Activated CD4-positive, alpha-beta T cell treated with anti-CD3 and anti-CD28 coated beads, Interleukin-2, amount 10 ng/mL, durations not matched to agents 24 days and 14 days (primary cell): Measurements from ENCODE around the gene PSAPL1. TPM values are rescaled to one million over a fixed set of nuclear protein-coding genes. Genes with fewer than 3 reads are reported as not detected.

Source experiments
- DNase-seq: peaks from one replicate; pipeline ENCODE4 v3.0.0; 2022
- H3K27ac Mint-ChIP-seq: one replicate; pipeline ENCODE4 v1.8.0; 2022; ENCODE audit warnings: mild to moderate bottlenecking, mixed read lengths
- H3K27me3 Mint-ChIP-seq: one replicate; pipeline ENCODE4 v1.8.0; 2022; ENCODE audit warnings: mixed read lengths
- H3K36me3 Mint-ChIP-seq: one replicate; pipeline ENCODE4 v1.8.0; 2022; ENCODE audit warnings: low read depth, mild to moderate bottlenecking, mixed read lengths
- H3K4me1 Mint-ChIP-seq: one replicate; pipeline ENCODE4 v1.8.0; 2021; ENCODE audit warnings: mixed read lengths
- H3K4me3 Mint-ChIP-seq: one replicate; pipeline ENCODE4 v1.8.0; 2022; ENCODE audit warnings: mild to moderate bottlenecking, moderate library complexity, mixed read lengths
- H3K9me3 Mint-ChIP-seq: one replicate; pipeline ENCODE4 v1.8.0; 2021; ENCODE audit warnings: mixed read lengths
- intact Hi-C: fragments of 100-400 bp; cut with micrococcal nuclease; formaldehyde crosslinking; loops from one replicate; pipeline ENCODE4 v1.15.1; 2023
- total RNA-seq: library from RNA; stranded (reverse); gene quantifications from 2 replicates; pipeline ENCODE4 v1.2.3, GENCODE V29; 2022

PSAPL1 gene
- total RNA-seq, 1 donor from 2014 or later, result not detected

DNA sequence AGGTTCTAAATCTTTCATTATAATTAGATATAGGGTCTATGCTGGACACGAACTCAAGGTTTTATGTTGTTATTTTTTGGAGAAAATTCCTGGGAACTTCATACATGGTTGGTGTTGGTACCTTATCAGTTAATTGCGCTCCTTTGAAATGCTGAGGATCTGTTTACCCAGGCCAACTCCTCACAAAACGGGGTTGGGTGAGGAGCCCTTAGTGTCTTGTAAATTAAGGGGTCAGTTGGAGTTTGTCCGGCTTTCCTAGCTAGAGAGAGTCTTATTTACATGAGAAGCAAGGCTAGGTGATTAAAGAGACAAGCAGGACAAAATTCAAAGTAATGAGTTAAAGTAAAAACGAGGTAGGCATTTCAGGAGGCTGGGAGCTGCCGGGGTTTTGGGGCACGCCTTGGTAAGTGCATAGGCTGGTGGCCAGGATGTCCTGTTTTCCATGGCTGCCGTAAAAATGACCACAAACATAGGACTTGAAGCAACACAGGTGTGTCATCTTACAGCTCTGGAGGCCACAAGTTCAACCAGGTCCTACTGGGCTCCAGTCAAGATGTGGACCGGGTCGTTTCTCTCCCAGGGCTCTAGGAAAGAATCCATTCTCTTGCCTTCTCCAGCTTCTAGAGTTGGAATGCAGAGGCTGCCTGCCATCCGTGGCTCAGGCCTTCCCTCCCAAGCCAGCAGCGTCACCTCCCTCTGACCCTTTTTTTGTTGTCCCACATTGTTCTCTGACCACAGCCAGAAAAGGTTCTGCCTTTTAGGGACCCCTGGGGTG is 19.8 kb downstream of the PSAPL1 start:
- Mint-ChIP-seq H3K27ac (no peak overlapping the region), H3K4me1 (no peaks in the 10 kb centered on the region), H3K4me3 (no peak overlapping the region), H3K9me3 (peaks cover 13% of the 10 kb centered on the region), H3K36me3 (no peaks in the 10 kb centered on the region), H3K27me3 (peaks cover 4% of the 10 kb centered on the region)
- DNase-seq, result no peak
- intact Hi-C loops, result no loop called here

DNA sequence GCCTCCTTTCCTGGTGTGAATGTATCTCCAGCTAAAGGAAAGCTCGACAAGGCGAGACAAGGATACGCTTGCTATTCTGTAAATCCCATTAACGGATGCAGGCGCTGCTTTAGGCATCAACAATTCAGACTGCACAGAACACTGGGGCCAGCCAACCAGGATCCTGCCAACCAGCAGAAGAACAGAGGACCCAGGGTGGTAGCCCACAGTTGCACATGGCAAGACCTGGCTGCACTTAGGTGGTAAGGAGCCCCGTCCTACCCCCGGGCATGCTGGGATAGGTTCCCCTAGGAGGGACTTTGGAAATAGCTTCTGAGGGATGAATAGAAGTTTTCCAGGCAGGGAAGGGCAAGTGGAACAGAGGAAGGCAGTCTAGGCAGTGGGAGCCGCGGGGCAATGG is 20.7 kb downstream of the PSAPL1 start:
- Mint-ChIP-seq H3K9me3 (peaks cover 13% of the 10 kb centered on the region), H3K36me3 (no peaks in the 10 kb centered on the region), H3K4me1 (no peaks in the 10 kb centered on the region), H3K4me3 (no peak overlapping the region), H3K27me3 (peaks cover 4% of the 10 kb centered on the region), H3K27ac (no peak overlapping the region)
- DNase-seq, result no peak
- intact Hi-C loops, result no loop called here

DNA sequence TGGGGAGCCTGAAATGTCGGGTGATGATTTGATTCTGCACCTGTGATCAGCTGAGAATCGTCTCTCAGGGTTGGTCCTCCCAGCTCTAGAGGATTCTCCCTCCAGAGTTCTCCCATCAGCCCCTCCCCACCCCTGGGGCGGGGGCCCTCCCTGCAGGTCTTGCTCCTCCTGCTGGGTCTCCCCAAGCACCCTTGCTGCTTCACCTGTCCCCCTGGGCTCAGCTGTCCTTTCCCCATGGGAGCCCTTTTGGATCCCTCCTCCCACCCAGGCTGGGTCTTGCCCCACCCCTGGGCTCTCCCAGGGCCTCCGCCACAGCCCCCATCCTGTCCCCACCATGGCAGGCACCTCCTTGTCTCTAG is 22.2 kb downstream of the PSAPL1 start:
- peaks cover 4% of the 10 kb centered on the region for H3K27me3 Mint-ChIP-seq
- H3K27ac Mint-ChIP-seq, result no peak overlapping the region
- no peak for DNase-seq
- H3K4me3 Mint-ChIP-seq, result no peak overlapping the region
- intact Hi-C loops, result no loop called here
- H3K36me3 Mint-ChIP-seq, result no peaks in the 10 kb centered on the region
- peaks cover 17% of the 10 kb centered on the region for H3K9me3 Mint-ChIP-seq
- no peaks in the 10 kb centered on the region for H3K4me1 Mint-ChIP-seq

DNA sequence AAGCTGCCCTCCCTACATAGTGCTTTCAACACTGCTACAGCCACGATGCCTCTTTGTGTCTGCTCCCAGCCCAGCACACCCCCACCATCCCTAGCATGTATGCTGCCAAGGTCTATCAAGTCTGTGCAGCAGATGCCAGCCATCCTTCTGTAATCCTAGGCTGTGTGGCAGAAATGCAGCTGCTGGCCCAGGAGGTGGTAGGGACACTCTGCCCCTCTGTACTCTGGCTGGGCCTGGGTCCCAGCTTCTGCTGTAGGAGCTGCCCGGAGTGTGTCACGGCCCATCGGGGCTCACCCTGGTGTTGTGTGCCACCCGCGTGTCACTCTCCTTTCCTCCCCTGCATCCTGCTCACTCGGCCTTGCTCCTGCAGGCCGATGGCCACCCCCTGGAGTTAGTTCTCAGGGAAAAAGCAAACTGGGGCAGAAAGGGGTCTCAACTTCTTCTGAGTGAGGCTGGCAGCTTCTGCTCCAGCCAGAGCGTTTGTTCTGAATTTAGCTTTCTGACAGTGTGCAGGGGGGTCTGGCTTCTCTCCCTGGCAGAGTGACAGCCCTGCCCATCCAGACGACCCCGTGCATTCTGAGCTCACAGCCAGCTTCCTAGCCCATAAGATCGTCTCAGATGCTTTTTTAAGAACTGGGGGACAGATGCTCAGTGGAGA is 22.7 kb downstream of the PSAPL1 start:
- peaks cover 18% of the 10 kb centered on the region for H3K9me3 Mint-ChIP-seq
- intact Hi-C loops, result no loop called here
- H3K4me3 Mint-ChIP-seq, result no peak overlapping the region
- H3K27me3 Mint-ChIP-seq, result peaks cover 4% of the 10 kb centered on the region
- no peak for DNase-seq
- no peak overlapping the region for H3K27ac Mint-ChIP-seq
- H3K4me1 Mint-ChIP-seq, result no peaks in the 10 kb centered on the region
- H3K36me3 Mint-ChIP-seq, result no peaks in the 10 kb centered on the region

DNA sequence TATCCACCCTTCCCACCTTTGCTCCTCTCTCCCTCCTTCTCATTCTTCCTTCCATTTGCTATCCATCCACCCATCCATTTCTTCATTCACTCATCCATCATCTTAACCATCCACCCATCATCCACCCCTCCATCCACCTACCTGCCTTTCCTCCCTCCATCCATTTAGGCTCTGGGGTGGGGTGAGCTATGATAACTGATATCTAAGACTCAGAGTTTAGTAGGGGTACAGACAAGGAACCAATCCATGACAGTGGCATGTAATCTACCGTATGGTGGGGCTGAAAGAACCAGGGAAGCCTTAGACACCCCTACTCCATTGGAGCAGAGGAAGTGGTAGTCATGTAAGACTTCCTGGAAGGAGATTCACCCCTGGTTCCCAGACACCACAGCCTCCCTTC is 23.2 kb downstream of the PSAPL1 start:
- Mint-ChIP-seq H3K4me1 (no peaks in the 10 kb centered on the region), H3K27ac (no peak overlapping the region), H3K4me3 (no peak overlapping the region), H3K27me3 (peaks cover 4% of the 10 kb centered on the region), H3K36me3 (no peaks in the 10 kb centered on the region), H3K9me3 (peaks cover 16% of the 10 kb centered on the region)
- no peak for DNase-seq
- intact Hi-C loops, result no loop called here

DNA sequence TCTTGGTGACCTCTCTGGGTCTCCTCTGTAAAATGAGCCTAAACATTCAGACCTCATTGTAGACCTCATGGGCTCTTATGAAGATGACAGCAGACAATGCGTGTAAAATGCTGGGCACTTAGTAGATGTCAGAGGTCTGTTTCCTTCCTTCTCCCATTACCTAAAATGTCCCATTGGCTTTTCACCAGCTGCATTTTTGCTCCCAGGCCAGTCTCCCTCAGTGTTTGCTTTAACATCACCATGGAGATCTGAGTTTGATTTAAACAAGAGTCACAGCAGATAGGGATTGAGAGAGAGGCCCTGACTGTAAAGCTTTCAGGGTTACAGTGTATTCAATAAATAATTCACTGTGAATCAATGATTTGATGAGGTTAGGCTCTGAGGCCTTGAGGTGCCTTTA is 24.3 kb downstream of the PSAPL1 start:
- Mint-ChIP-seq H3K4me1 (no peaks in the 10 kb centered on the region), H3K27me3 (peaks cover 7% of the 10 kb centered on the region)
- intact Hi-C loops, result no loop called here

DNA sequence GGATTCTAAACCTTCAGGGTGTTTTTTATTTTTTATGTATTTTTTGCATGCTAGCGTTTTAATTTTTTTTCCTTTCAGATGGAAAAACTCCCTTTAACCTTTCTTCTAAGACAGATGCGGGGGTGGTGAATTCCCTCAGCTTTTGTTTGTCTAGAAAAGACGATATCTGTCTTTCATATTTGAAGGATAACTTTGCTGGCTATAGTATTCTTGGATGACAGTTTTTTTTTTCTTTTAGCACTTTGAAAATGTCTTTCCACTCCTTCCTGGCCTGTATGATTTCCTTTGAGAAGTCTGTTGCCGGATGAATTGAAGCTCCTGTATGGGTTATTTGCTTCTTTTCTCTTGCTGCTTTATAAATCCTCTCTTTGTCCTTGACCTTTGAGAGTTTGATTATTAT is 26.6 kb downstream of the PSAPL1 start:
- intact Hi-C loops, result no loop called here
- H3K27me3 Mint-ChIP-seq, result peaks cover 3% of the 10 kb centered on the region
- peaks cover 13% of the 10 kb centered on the region for H3K9me3 Mint-ChIP-seq
- no peak for DNase-seq
- H3K36me3 Mint-ChIP-seq, result no peaks in the 10 kb centered on the region
- H3K27ac Mint-ChIP-seq, result no peak overlapping the region
- H3K4me1 Mint-ChIP-seq, result no peaks in the 10 kb centered on the region
- H3K4me3 Mint-ChIP-seq, result no peak overlapping the region

More for the DNA sequence above, 24.3 kb downstream of the PSAPL1 start:
- no peaks in the 10 kb centered on the region for H3K36me3 Mint-ChIP-seq
- no peak overlapping the region for H3K4me3 Mint-ChIP-seq
- no peak for DNase-seq
- no peak overlapping the region for H3K27ac Mint-ChIP-seq
- H3K9me3 Mint-ChIP-seq, result peaks cover 13% of the 10 kb centered on the region

DNA sequence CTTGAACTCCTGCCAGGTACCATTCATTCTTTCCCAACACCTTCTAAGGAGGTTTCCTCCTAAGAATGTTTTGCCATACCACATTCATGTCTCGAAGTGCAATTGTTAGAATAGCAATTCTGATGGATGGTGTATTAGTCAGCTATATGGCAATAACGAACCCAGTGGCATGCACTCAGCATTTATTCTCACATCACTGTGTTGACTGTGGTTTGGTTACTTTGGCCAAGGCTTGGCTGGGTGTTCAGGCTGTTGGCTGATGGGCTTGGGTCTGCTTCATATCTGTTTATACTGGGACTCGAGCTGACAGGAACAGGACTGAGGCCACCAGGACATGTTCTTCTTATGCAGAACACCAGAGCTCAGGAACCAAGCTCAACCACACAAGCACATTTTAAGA is 31.7 kb downstream of the PSAPL1 start:
- Mint-ChIP-seq H3K4me3 (no peak overlapping the region), H3K27me3 (peaks cover 7% of the 10 kb centered on the region), H3K36me3 (no peaks in the 10 kb centered on the region), H3K27ac (no peak overlapping the region), H3K9me3 (peaks cover 12% of the 10 kb centered on the region), H3K4me1 (no peaks in the 10 kb centered on the region)
- no peak for DNase-seq
- intact Hi-C loops, result no loop called here

DNA sequence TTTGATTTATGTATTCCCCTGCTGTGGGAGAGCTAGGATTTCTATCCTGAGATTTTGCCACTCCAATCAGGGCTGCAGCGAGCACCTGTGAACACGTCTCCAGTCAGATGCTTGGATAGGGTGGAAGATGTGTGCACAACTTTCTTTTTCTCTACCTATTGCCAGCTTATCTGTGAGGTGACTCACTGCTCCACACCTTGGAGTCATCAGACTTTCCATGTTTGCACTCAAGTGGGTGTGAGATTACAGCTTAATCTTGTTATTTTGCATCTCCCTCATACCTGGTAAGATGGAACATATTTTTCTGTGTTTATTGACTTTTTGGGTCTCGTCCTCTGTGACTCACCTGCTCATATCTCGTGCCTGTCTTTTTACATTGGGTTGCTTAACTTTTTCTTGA is 32.2 kb downstream of the PSAPL1 start:
- Mint-ChIP-seq H3K9me3 (peaks cover 12% of the 10 kb centered on the region), H3K4me1 (no peaks in the 10 kb centered on the region)

DNA sequence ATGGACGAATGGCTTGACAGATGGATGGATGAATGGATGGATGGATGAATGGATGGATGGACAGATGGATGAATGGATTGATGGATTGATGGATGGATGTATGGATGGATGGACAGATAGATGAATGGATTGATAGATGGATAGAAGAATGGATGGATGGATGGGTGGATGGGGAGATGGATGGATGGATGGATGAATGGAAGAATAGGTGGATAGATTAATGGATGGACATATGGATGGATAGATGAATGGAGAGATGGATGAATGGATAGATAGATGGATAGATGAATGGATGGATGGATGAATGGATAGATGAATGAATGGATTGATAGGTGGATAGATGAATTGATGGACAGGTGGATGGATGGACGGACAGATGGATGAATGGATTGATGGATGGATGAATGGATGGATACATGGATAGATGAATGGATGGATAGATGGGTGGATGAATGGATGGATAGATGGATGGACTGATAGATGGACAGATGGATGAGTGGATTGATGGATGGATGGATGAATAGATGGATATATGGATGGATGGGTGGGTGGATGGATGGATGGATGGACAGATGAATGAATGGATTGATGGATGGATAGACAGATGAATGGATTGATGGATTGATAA is 33.9 kb downstream of the PSAPL1 start:
- intact Hi-C loops, result no loop called here
- no peak for DNase-seq

More for the DNA sequence above, 32.2 kb downstream of the PSAPL1 start:
- Mint-ChIP-seq H3K27ac (no peak overlapping the region), H3K36me3 (no peaks in the 10 kb centered on the region), H3K27me3 (peaks cover 10% of the 10 kb centered on the region), H3K4me3 (no peak overlapping the region)
- intact Hi-C loops, result no loop called here
- DNase-seq, result no peak

DNA sequence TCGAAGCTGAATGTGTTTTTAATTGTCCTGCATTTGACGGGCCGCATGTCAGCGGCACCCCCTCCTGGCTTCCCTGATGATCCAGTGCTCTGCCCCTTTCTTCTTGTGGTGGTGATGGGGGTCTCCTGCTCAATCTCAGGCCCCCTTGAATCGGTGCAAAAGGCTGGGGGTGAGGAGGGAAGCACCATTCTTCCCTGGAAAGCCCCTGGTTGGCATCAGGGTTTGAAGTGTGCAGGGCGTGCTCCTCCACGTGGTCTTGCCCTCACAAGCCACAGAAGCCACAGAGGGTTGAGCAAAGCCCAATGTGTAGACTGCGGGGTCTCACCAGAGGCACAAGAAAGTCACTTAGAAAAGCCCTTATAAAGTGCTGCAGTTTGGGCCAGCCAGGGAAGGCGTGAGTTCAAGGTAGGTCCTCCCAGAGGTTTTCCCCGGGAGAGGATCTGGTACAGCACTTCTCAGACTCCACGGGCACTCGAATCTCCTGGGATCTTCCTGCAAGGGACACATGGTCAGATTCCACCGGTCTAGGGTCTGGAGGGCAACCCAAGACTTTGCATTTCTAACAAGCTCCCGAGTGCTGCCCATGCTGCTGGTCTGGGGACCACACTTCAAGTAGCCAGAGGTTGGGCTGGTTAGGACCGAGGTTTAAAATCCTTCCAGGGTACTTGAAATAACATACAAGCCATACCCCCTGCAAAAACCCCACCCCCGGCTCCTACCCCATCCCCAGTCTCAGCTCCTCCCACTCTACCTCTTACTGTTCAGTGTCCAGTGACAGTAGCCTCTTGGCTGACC is 35.1 kb downstream of the PSAPL1 start:
- Mint-ChIP-seq H3K36me3 (no peaks in the 10 kb centered on the region), H3K4me3 (no peak overlapping the region), H3K4me1 (no peaks in the 10 kb centered on the region), H3K9me3 (peaks cover 8% of the 10 kb centered on the region), H3K27ac (no peak overlapping the region), H3K27me3 (peaks cover 10% of the 10 kb centered on the region)
- intact Hi-C loops, result no loop called here
- no peak for DNase-seq

More for the DNA sequence above, 33.9 kb downstream of the PSAPL1 start:
- H3K27me3 Mint-ChIP-seq, result peaks cover 10% of the 10 kb centered on the region
- H3K4me1 Mint-ChIP-seq, result no peaks in the 10 kb centered on the region
- H3K27ac Mint-ChIP-seq, result no peak overlapping the region
- peaks cover 8% of the 10 kb centered on the region for H3K9me3 Mint-ChIP-seq
- H3K36me3 Mint-ChIP-seq, result no peaks in the 10 kb centered on the region
- H3K4me3 Mint-ChIP-seq, result no peak overlapping the region

DNA sequence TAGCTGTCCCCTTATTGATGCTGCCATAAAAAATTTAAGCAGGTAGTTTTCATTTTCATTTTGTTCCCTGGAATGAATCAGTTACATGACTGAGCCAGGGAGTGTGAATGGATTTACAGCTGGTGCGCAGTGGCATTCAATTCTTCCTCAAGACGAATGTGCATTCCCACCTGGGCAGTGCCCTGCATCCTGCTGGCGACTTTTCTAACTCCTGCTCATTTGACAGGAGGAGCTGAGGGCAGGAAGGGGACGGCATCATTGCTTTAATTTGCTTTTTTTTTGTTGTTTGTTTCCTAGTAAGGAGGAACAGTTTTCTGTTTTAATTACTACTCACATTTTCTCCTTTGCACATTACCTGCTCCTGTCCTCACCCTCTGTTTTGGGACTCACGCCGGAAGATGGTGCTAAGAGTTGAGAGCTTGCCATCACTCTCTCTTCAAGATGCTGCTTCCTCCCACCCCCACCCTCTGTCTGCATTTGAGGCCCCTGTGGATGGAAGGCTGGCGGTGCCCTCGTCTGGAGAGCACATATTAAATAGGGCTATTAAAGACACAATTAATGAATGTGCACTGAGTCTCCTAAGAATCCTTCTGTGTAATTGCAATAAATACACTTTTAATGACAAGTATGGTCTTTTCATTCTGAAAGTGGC is 35.8 kb downstream of the PSAPL1 start:
- H3K27me3 Mint-ChIP-seq, result peaks cover 10% of the 10 kb centered on the region
- no peak overlapping the region for H3K27ac Mint-ChIP-seq
- peaks cover 8% of the 10 kb centered on the region for H3K9me3 Mint-ChIP-seq
- intact Hi-C loops, result no loop called here
- H3K4me1 Mint-ChIP-seq, result no peaks in the 10 kb centered on the region
- no peak for DNase-seq
- no peak overlapping the region for H3K4me3 Mint-ChIP-seq
- no peaks in the 10 kb centered on the region for H3K36me3 Mint-ChIP-seq

DNA sequence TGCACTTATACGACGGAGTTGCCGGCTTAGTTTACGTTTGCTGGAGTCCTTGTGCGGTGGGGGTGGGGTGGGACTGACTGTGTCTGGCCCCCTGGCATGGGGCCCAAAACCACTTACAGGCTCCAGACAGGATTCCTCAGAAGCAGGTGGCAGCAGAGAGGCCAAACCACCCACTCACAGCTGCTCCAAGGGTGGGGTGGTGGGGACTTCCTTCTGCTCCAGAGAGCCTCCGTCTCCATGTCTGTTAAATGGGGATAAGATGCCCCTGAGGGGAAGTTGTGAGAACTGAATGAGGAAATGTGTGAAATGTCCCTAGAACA is 36.7 kb downstream of the PSAPL1 start:
- Mint-ChIP-seq H3K4me1 (no peaks in the 10 kb centered on the region), H3K27ac (no peak overlapping the region), H3K36me3 (no peaks in the 10 kb centered on the region), H3K9me3 (peaks cover 8% of the 10 kb centered on the region), H3K27me3 (peaks cover 10% of the 10 kb centered on the region), H3K4me3 (no peak overlapping the region)
- DNase-seq, result no peak
- intact Hi-C loops, result no loop called here
